Measurements from ENCODE around the gene TMEM144. TPM values are rescaled to one million over a fixed set of nuclear protein-coding genes. Genes with fewer than 3 reads are reported as not detected.

Gene TMEM144
- total RNA-seq, 4 donors from 2014 or later: 5.6 to 15.4 (median 10.4) TPM

GRCh38 chr4:158176776-158177175 is 33.5 kb upstream of the TMEM144 start:
- ATAC-seq (ENCODE audit: low FRiP score) (no peak), DNase-seq (ENCODE audit: low spot score) (no peak)
- no peak for TF ChIP-seq CTCF (IDR thresholded peaks at IDR 0.05)

- TF ChIP-seq CTCF (IDR thresholded peaks at IDR 0.05): no peak
- DNase-seq (ENCODE audit: low spot score) (no peak), ATAC-seq (ENCODE audit: low FRiP score) (no peak)
Observed at GRCh38 chr4:158179465-158179864, 30.8 kb upstream of the TMEM144 start.

- ATAC-seq (ENCODE audit: low FRiP score) (no peak), DNase-seq (ENCODE audit: low spot score) (no peak)
Observed at GRCh38 chr4:158181906-158182305, 28.4 kb upstream of the TMEM144 start.

GRCh38 chr4:158182736-158183135 is 27.6 kb upstream of the TMEM144 start:
- DNase-seq (ENCODE audit: low spot score): no peak
- no peak for ATAC-seq (ENCODE audit: low FRiP score)
- no peak for TF ChIP-seq CTCF (IDR thresholded peaks at IDR 0.05)

More at GRCh38 chr4:158181906-158182305, 28.4 kb upstream of the TMEM144 start:
- no peak for TF ChIP-seq CTCF (IDR thresholded peaks at IDR 0.05)

GRCh38 chr4:158186815-158187214 is 23.5 kb upstream of the TMEM144 start:
- ATAC-seq (ENCODE audit: low FRiP score): no peak
- TF ChIP-seq CTCF (IDR thresholded peaks at IDR 0.05): no peak
- no peak for DNase-seq (ENCODE audit: low spot score)

GRCh38 chr4:158189422-158189821 is 20.9 kb upstream of the TMEM144 start:
- no peak for ATAC-seq (ENCODE audit: low FRiP score)
- TF ChIP-seq CTCF (IDR thresholded peaks at IDR 0.05): no peak

GRCh38 chr4:158190718-158191117 is 19.6 kb upstream of the TMEM144 start:
- no peak for TF ChIP-seq CTCF (IDR thresholded peaks at IDR 0.05)
- ATAC-seq (ENCODE audit: low FRiP score) (no peak), DNase-seq (ENCODE audit: low spot score) (no peak)

More at GRCh38 chr4:158189422-158189821, 20.9 kb upstream of the TMEM144 start:
- no peak for DNase-seq (ENCODE audit: low spot score)
